ENCODE data around the gene TUBB1.

Gene TUBB1

DNA sequence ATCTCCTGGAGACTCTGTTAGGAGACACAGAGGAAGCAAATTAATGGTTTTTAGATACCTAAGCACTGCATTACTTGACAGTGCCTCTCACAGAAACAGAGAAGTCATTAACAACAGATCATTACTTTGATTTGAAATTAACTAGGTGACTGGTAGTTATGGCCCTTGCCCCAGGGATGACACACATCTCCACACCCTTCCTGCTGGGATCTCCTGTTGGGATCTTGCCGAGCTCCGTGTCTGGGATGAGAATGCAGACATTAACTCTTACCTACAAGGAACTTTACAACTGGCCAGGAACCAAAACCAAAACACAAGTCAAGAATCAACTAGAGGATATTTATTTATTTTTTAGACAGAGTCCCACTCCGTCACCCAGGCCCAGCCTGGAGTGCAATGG lies 25.6 kb downstream of the TUBB1 start:
- FAIRE-seq: no peak

DNA sequence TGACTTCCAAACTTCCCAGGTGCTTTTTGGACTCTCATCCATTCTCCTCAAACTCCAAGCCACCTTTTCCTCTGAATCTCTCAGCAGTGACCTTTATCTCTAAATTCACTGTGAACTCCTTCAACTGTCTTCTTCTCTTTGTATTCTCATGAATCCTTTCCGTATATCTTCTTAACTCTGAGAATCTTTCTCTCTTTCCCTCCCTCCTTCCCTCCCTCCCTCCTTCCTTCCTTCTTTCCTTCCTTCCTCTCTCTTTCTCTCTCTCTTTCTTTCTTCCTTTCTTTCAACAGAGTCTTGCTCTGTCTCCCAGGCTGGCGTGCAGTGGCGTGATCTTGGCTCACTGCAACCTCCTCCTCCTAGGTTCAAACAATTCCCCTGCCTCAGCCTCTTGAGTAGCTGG lies 27.6 kb downstream of the TUBB1 start:
- no peak for FAIRE-seq

DNA sequence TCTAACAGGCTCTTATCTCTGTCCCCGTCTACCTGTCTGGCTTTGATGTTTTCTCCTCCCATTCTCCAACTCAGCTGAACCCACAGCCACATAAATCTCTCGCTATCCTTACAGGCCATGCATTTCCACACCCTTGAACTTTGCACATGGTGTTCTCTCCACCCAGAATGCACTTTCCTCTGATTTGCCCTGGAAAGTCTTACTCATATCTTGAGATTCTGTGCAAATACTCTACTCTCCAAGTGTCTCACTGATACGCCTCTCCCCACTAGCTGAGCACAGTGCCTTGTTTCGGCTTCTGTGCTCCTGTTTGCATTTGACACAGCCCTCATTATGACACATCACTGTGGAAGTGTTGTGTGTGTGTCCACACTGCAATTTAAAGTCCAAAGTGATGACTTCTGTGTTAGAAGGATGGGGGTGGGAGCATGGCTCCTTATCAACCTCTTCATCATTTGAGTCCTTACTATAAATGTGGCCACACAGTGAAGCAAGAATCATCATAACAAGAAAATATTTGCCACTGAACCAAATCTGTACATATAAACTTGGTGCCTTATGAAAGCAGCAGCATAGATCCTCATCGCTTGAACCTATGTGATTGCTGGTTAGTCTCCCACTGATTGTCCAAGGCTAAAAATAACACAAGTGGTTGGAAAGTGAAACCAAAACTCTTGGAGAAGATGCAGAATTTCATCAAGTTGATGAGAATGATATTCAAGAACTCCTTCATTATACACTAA lies 28.9 kb downstream of the TUBB1 start:
- FAIRE-seq: no peak

DNA sequence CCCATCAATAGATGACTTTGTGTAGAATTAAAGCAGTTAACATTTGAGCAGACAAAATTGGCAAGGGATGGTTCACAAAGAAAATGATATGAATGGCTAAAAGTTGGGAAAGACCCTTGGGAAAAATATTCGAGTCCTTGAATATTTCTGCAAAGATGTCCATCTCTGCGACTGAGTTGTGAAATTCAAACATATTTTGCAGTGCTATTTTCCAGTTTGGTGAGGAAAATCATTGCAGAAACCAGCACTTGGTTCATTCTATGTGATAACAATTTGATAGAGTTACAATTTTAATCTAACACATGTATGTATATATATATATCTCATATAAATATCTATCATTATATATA lies 29.4 kb downstream of the TUBB1 start:
- FAIRE-seq: no peak

DNA sequence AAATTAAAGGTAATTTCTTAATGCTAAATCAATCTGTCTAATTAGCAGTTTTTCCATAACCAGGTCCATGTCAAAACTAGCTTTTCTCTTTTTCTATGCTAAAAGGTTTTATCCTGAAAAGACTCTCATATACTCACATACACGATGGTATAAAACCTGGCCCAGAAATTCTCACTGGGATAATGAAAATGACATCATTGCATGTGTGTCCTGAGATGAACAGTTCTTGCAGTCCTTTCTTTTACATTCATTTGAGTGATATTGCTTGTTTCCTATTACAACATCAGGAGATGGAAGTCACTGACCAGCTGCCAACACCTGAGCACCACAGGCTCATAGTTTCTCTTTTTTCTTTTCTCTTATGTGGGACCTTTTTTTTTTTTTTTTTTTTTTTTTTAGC lies 31.2 kb downstream of the TUBB1 start:
- no peak for FAIRE-seq

DNA sequence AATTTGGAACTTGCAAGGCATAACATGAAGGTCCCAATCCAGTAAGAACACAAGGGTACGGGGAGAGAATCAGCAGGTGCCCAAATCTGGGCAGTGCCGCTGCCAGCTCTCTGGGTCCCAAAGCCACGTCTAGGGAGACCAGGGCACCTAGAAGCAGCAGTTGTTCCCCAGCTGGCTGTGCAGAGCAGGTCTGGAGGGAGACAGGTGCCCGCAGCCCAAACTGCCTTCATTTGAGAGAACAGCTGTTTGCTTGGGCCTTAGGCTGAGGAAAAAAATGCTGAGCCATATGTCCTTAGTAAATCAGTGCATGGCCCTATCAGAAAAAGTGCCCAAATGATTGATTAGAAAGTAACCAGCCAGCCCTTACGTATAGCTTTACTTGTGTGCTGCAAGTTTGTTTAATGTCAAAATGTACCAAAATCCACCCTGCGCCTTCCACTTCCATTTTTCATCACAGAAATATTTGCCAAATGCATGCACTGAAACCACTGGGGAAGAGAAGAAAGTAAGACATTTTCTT lies 32.5 kb downstream of the TUBB1 start:
- FAIRE-seq: no peak

DNA sequence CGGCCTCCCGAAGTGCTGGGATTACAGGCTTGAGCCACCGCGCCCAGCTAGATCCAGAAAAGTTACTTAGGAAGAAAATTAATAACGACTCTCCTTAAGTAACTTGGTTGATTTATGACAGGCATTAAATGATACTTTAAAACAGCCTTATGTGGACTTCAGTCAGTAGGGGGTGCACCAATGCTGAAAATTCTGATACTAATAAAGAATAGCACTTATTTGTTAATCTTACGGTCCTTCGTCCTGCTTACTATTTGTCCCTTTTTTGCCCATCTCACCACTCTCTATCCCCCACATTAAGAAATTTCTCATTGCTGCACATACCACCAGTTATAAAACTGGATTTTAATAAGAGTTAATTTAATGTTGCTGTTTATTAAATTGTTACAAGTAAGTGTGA lies 36.1 kb downstream of the TUBB1 start:
- no peak for FAIRE-seq

DNA sequence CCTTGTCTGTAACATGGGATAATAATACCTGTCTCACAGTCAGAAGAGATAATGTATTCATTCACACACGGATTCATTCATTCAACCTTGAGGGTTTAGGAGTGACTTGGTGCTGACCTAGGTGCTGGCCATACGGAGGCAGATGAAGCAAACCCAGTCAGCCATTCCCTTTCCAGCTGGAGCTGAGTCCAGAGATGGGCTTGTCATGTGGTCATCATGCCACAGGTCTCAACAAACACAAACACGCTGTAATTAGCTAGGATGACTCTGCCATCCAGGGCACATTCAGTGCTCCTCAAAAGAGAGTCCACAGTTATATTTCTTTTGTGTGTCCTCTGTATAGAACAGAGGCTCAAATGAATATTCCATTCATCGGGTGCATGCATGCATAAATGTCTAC lies 42.9 kb downstream of the TUBB1 start:
- FAIRE-seq: no peak

DNA sequence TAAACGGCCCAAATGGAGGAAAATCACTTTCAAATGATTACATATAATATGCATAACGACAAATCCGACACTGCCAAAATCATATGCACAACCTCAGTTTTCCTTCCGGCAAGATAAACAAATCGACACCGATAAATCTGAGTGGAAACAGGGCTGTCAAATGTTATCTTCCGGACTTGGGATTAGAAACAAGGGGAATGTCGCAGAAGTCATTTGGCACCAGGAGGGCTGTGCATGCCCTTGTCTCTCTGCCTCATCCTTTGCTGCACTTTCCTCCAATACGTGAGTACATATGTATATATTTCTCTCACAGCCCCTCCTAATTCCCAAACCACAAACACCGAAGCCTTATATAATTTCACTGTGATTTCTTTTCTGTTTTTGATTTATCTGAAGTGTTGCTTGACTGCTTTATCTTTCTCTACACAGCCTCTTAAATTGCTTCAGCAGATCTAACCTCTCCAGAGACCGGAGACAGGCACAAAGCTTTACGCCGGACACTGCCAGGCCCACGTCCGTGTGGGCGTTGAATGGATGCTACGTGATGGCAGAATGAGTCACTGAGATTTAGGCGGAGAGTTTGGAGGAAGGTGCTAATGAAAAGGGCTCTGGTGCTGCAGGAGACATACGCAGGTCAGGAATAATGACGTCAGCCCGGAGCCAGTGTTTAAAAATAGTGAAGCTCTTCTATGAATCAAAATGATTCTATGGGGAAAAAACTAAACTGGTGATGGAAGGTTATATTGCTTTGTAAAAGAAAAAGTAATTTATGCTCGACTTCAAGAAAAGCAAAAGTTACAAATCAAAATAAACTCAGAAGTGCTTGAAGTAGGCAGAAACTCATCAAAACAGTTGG lies 44.4 kb downstream of the TUBB1 start:
- no peak for FAIRE-seq

DNA sequence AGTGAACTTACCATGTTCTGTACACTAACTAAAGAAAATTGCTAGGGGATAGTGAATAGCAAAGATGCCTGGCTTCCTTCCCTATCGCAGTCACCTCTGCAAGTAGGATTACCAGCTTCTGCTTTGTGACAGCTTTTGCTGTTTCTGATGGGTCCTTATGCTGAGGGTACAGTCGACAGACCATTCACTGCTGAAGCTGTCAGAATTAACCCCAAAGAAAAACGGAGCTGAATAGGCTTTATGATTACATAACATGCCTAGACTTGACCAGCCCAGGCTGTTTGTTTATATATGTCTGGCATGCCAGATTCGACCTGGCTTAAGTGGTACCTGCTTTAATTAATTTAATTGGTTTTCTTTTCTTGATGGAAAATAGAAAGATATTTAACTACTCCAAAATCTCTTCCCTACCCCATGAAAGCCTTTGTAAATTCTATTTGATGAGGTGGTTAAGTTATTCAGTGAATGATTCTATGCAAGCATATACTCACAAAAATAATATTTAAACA lies 45.0 kb downstream of the TUBB1 start:
- no peak for FAIRE-seq

DNA sequence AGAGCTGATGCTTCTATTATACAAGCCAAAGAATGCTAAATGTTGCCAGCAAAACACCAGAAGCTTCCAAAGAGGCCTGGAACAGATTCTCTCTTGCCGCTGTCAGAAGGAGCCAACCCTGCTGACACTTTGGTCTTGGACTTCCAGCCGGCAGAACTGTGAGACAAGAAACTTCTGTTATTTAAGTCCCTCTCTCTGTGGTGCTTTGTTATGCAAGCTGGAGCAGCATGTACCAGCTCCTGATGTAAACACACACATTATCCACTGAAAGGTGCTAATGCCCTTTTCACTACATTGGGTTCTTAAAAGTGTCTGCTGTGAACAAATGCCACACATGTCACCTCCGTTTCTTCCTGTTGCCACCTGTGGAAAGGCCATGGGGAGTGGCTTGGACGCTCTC lies 49.3 kb downstream of the TUBB1 start:
- no peak for FAIRE-seq

DNA sequence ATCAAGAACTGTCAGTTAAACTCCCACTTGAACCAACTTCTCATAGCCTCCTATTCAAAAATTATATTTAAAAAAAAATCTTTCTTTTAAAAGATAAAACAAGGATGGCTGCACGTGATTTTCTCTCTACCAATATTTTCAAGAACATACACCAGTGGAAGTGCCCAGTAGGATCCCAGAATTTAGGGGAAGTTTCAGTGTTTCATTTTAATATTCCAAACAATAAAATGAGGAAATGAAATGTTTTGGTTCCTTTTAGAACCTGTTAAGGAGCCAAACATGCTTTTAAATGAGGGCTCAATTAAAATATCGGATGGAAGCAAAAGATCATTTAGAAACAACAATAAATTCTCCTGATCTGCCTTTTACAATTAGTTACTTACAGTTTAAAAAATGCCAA lies 49.8 kb downstream of the TUBB1 start:
- no peak for FAIRE-seq

DNA sequence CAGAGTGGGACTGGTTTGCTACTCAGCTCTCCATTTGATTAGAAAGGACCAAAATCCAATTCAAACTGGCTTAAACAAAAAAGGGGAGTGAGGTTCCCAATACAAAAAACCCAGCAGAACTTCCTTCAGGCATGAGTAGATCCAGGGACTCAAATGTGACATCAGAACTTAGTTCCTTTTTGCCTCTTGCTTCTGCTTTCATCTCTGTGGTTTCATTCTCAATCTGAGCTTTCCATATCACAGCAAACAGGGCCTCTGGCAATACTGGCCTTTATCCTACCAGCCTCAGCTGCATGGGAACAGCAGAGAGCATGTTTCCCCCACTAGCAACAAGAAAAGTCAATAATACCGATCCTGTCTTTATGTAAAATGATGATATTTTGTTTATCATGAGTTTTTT lies 52.0 kb downstream of the TUBB1 start:
- no peak for FAIRE-seq

DNA sequence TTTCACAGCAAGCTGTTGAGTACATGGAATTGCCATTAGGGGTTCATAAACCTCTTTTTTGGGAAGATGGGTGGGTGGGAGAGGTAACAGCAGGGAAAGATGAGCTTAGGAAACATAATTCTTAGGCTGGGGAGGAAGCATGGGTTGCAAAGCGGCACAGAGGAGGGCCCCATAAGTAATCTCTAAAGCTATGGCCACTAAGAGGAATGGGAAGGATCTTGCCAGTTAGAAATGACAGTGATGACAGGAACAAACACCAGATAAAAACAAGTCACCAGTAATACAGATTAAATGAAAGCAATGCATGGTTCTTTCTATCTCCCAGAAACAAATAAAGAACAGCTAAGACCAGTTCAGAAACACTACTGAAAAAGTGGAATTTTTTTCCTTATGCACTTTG lies 54.4 kb downstream of the TUBB1 start:
- no peak for FAIRE-seq

DNA sequence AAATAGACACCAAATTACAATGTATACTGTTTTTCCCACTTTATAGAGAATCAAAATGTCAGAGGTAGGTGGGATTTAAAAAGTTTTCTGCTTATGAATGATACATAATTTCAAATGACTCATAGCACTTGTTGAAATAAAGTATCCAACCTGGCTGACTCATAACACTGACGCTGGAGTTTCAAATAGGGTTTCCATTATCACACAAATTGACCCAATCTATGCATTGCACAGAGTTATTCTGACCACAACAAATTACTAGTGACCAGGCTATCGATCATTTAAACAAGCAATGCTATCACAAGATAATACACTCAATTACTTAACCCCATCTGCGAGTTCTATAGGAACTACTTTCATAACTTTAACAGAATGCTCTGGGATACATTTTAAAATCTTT lies 55.2 kb downstream of the TUBB1 start:
- no peak for FAIRE-seq

DNA sequence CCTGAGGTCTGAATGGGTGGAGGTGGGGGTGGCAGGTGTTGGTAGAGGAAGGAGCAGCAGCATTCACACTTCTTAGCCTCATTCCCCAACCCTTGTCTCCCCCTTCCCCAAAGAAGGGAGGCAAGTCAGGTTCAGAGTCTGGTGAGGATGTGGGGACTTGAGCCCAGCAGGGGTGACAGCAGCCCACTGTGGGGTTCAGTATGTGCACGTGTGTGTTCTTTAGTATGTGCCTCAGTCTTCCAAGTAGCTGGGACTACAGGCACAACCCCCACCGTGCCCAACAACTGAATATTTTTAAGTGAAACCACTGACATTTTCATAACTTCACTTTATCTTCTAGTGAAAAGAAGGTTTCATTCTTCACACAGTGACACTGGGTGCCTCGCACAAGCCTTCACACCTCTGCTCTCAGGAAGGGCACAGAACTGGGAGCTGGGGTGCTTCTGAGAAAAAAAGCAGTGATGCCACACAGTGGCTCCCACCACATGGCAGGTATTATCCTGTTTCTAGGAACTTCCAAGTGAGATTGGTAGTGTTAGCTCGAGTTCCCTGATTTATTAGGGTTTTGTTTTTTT lies 56.8 kb downstream of the TUBB1 start:
- FAIRE-seq: no peak

All from G401.6 (cell line).